K562 (cell line): ENCODE data around the gene HOXB6. TPM values are rescaled to one million over a fixed set of nuclear protein-coding genes. Genes with fewer than 3 reads are reported as not detected.

Source experiments
- ADNP ChIP-seq: fragments of 200-800 bp; sonication (Bioruptor generic); IDR thresholded peaks from 2 replicates; pipeline ENCODE4 v1.6.1; 2016; ENCODE audit warnings: missing genetic modification characterization, missing compliant biosample characterization
- BDP1 ChIP-seq: IDR thresholded peaks from 3 replicates; pipeline ENCODE4 v1.6.1; 2011; ENCODE audit not compliant: insufficient read length, insufficient read depth
- CAMTA2 ChIP-seq: fragments of 250-450 bp; sonication (Bioruptor Pico); conservative IDR thresholded peaks from 2 replicates; pipeline ENCODE4 v1.5.1; 2022
- DDX20 ChIP-seq: fragments of 450-650 bp; IDR thresholded peaks from 2 replicates; pipeline ENCODE4 v1.6.1; 2016; ENCODE audit warnings: missing genetic modification characterization, low read depth, mild to moderate bottlenecking, missing compliant biosample characterization, moderate library complexity
- E2F3 ChIP-seq: fragments of 250-450 bp; sonication (Bioruptor Pico); IDR thresholded peaks from 2 replicates; pipeline ENCODE4 v1.4.0; 2020; ENCODE audit warnings: mild to moderate bottlenecking
- L3MBTL2 ChIP-seq: fragments of 450-650 bp; IDR thresholded peaks from 2 replicates; pipeline ENCODE4 v1.6.1; 2016; ENCODE audit warnings: mild to moderate bottlenecking, moderate library complexity
- MCM2 ChIP-seq: fragments of 450-650 bp; IDR thresholded peaks from 2 replicates; pipeline ENCODE4 v1.6.1; 2017; ENCODE audit warnings: low read depth, mild to moderate bottlenecking
- OTX1 ChIP-seq: fragments of 450-650 bp; formaldehyde crosslinking; IDR thresholded peaks from 2 replicates; pipeline ENCODE4 v1.4.0; 2022; ENCODE audit warnings: mild to moderate bottlenecking
- POU5F1 ChIP-seq: fragments of 150-350 bp; IDR thresholded peaks from 2 replicates; pipeline ENCODE4 v1.6.1; 2014; ENCODE audit warnings: borderline replicate concordance, low read length, low read depth, mild to moderate bottlenecking; ENCODE audit not compliant: partially characterized antibody
- SMAD2 ChIP-seq: fragments of 150-350 bp; IDR thresholded peaks from 2 replicates; pipeline ENCODE4 v1.6.1; 2014; ENCODE audit warnings: low read depth, mild to moderate bottlenecking, low read length
- TAF15 ChIP-seq: fragments of 200-400 bp; formaldehyde crosslinking; IDR thresholded peaks from 2 replicates; pipeline ENCODE4 v1.6.1; 2017; ENCODE audit warnings: mild to moderate bottlenecking, low read depth, low read length, moderate library complexity
- TEAD1 ChIP-seq, 2 experiments: fragments of 450-650 bp in 1 of 2; sonication (generic) in 1 of 2; formaldehyde crosslinking; IDR thresholded peaks; 2 replicates each; pipeline versions ENCODE4 v1.4.0 to v1.8.0; 2020 to 2022; ENCODE audit warnings: mild to moderate bottlenecking in 2 of 2, missing genetic modification reagents in 1 of 2
- U2AF2 ChIP-seq: fragments of 200-400 bp; formaldehyde crosslinking; optimal IDR thresholded peaks from 2 replicates; pipeline ENCODE3; 2017; ENCODE audit warnings: low read depth, mild to moderate bottlenecking, low read length
- ZC3H11A ChIP-seq: IDR thresholded peaks from 2 replicates; pipeline ENCODE4 v1.6.1; 2012; ENCODE audit warnings: low read depth, low read length, improper control_type of control experiment
- ZNF274 ChIP-seq: IDR thresholded peaks from 2 replicates; pipeline ENCODE4 v1.6.1; 2011; ENCODE audit warnings: low read depth, mild to moderate bottlenecking, low read length, moderate library complexity, borderline replicate concordance
- ZNF347 ChIP-seq: fragments of 450-650 bp; formaldehyde crosslinking; IDR thresholded peaks from 2 replicates; pipeline ENCODE4 v1.4.0; 2020; ENCODE audit warnings: low read depth, mild to moderate bottlenecking, moderate library complexity
- ZNF408 ChIP-seq: fragments of 250-450 bp; sonication (Bioruptor Pico); IDR thresholded peaks from 2 replicates; pipeline ENCODE4 v1.4.0; 2020; ENCODE audit warnings: low read depth, mild to moderate bottlenecking, moderate library complexity
- ZNF696 ChIP-seq: fragments of 250-450 bp; sonication (Bioruptor Pico); conservative IDR thresholded peaks from 2 replicates; pipeline ENCODE4 v1.4.0; 2020; ENCODE audit warnings: mild to moderate bottlenecking, moderate library complexity
- ZNF766 ChIP-seq: fragments of 200-800 bp; sonication (Bioruptor generic); conservative IDR thresholded peaks from 2 replicates; pipeline ENCODE4 v1.6.1; 2016; ENCODE audit warnings: missing genetic modification characterization, missing compliant biosample characterization
- ZNF77 ChIP-seq: fragments of 250-450 bp; sonication (Bioruptor Pico); IDR thresholded peaks from 2 replicates; pipeline ENCODE4 v1.5.0; 2020
- polyA plus RNA-seq, 8 experiments: library from polyadenylated mRNA; depleted of rRNA in 4 of 8; stranded (reverse) in 5 of 8; unstranded in 3 of 8; fragments of >200 nt; fragmentation: Nextera tagmentation in 2 of 8; fragmentation: Illumina TruSeq in 1 of 8; extraction: Ambion mirVana in 2 of 8; extraction: Trizol in 1 of 8; gene quantifications; 2 replicates each; pipeline versions ENCODE4 v1.2.1 to v1.2.3, GENCODE V29; 2011 to 2014; ENCODE audit warnings: inconsistent platforms in 1 of 8, missing spikeins in 1 of 8
- total RNA-seq, 7 experiments: library from RNA; depleted of rRNA in 6 of 7; stranded (reverse); fragments of >200 nt in 6 of 7; fragmentation: Illumina TruSeq in 2 of 7; extraction: Trizol in 2 of 7; gene quantifications; 2 replicates each; pipeline versions ENCODE4 v1.2.1 to v1.2.3, GENCODE V29; 2011 to 2021; ENCODE audit warnings: low replicate concordance in 1 of 7
- TF ChIP-seq, protein P1 (sequence below): fragments of 450-650 bp; formaldehyde crosslinking; IDR thresholded peaks from 2 replicates; pipeline ENCODE4 v1.4.0; 2020; ENCODE audit warnings: mild to moderate bottlenecking, moderate library complexity
- TF ChIP-seq, protein P2 (sequence below): sonication (generic); formaldehyde crosslinking; IDR thresholded peaks from 2 replicates; pipeline ENCODE4 v1.5.0; 2020; ENCODE audit warnings: missing genetic modification reagents
- TF ChIP-seq, protein P3 (sequence below), 3 experiments: fragments of 200-800 bp in 1 of 3; fragments of 250-450 bp in 1 of 3; fragments of 450-650 bp in 1 of 3; sonication (Bioruptor Pico) in 1 of 3; sonication (Bioruptor generic) in 1 of 3; formaldehyde crosslinking in 1 of 3; IDR thresholded peaks; 2 replicates each; pipeline versions ENCODE4 v1.6.1 to v1.8.0; 2016 to 2022; ENCODE audit warnings: mild to moderate bottlenecking in 2 of 3, missing genetic modification characterization in 2 of 3, missing compliant biosample characterization in 1 of 3, moderate library complexity in 1 of 3

Gene HOXB6
- total and polyA plus RNA-seq, 9 of the 15 experiments (the other 6 are each of a cell fraction or from before 2014, with no cell fraction given), result 1.2 to 14.8 (median 4.9) TPM

DNA sequence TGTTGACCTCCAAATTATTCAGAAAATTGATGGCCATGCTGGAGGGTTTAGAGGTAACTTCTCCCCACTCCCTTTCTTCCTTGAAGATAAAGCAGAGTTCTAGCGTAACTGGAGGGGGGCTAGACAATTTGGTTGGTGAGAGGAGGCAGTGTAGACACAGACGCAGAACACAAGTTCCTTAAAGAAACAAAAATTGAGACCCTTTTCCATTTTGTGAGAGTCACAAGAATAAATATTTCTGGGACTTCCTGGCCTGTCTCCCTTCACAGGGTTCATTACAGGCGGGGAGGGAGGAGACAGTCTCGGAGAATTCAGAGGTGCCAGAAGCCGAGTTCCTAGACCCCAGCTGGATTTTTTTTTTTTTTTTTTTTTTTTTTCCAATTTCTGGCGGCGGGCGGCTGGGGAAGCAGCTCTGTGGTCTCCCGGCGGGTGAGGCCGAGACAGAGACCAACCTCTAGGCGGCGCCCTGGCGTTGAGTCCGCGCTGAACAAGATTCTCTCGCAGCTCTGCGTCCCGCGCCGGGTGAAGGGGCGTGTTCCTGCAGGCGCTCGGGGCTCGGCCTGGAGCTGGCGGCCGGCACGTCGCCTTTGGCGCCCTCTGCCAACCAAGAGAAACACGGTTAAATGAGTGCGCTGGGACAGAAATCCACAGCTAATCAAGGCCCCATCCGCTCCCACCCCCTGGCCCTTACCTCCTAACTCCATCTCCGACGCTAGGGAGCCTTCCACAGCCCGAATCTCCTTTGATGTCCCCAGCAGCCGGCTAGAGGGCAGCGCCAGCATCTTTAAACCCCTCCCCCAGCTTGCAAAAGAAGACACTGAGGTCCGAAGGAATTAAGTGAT lies 31.6 kb upstream of the HOXB6 start (continued):
- TF ChIP-seq ZC3H11A, result no peak
- TF ChIP-seq POU5F1, result no peak
- no peak for TF ChIP-seq MCM2
- no peak for TF ChIP-seq E2F3 (CRISPR knock-in tag)
- TF ChIP-seq L3MBTL2, result peak; percentile 87
- TF ChIP-seq DDX20 (tag), result no peak
- TF ChIP-seq OTX1 (CRISPR knock-in tag), result no peak
- no peak for TF ChIP-seq ZNF696 (CRISPR knock-in tag)
- TF ChIP-seq, protein P1, sequence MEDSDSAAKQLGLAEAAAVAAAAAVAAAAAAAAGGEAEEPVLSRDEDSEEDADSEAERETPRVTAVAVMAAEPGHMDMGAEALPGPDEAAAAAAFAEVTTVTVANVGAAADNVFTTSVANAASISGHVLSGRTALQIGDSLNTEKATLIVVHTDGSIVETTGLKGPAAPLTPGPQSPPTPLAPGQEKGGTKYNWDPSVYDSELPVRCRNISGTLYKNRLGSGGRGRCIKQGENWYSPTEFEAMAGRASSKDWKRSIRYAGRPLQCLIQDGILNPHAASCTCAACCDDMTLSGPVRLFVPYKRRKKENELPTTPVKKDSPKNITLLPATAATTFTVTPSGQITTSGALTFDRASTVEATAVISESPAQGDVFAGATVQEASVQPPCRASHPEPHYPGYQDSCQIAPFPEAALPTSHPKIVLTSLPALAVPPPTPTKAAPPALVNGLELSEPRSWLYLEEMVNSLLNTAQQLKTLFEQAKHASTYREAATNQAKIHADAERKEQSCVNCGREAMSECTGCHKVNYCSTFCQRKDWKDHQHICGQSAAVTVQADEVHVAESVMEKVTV (CRISPR knock-in tag), result no peak
- TF ChIP-seq ZNF766, result 0 out of 2 replicates have a peak, but pooled peaks have one; percentile 47
- no peak for TF ChIP-seq ZNF77 (CRISPR knock-in tag)
- no peak for TF ChIP-seq ZNF408 (CRISPR knock-in tag)
- TF ChIP-seq, protein P2, sequence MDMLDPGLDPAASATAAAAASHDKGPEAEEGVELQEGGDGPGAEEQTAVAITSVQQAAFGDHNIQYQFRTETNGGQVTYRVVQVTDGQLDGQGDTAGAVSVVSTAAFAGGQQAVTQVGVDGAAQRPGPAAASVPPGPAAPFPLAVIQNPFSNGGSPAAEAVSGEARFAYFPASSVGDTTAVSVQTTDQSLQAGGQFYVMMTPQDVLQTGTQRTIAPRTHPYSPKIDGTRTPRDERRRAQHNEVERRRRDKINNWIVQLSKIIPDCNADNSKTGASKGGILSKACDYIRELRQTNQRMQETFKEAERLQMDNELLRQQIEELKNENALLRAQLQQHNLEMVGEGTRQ, result no peak
- no peak for TF ChIP-seq BDP1
- no peak for TF ChIP-seq TEAD1 (CRISPR knock-in tag; IDR thresholded peaks at IDR 0.05)
- TF ChIP-seq TAF15, result no peak
- no peak for TF ChIP-seq U2AF2
- TF ChIP-seq, protein P3, sequence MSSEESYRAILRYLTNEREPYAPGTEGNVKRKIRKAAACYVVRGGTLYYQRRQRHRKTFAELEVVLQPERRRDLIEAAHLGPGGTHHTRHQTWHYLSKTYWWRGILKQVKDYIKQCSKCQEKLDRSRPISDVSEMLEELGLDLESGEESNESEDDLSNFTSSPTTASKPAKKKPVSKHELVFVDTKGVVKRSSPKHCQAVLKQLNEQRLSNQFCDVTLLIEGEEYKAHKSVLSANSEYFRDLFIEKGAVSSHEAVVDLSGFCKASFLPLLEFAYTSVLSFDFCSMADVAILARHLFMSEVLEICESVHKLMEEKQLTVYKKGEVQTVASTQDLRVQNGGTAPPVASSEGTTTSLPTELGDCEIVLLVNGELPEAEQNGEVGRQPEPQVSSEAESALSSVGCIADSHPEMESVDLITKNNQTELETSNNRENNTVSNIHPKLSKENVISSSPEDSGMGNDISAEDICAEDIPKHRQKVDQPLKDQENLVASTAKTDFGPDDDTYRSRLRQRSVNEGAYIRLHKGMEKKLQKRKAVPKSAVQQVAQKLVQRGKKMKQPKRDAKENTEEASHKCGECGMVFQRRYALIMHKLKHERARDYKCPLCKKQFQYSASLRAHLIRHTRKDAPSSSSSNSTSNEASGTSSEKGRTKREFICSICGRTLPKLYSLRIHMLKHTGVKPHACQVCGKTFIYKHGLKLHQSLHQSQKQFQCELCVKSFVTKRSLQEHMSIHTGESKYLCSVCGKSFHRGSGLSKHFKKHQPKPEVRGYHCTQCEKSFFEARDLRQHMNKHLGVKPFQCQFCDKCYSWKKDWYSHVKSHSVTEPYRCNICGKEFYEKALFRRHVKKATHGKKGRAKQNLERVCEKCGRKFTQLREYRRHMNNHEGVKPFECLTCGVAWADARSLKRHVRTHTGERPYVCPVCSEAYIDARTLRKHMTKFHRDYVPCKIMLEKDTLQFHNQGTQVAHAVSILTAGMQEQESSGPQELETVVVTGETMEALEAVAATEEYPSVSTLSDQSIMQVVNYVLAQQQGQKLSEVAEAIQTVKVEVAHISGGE (CRISPR knock-in tag; IDR thresholded peaks at IDR 0.05), result no peak
- TF ChIP-seq CAMTA2 (CRISPR knock-in tag), result no peak
- TF ChIP-seq ADNP (tag), result no peak
- no peak for TF ChIP-seq ZNF274
- no peak for TF ChIP-seq ZNF347
- TF ChIP-seq SMAD2, result no peak
